ENCODE measurements around the gene ATG4D.

The ATG4D gene

DNA sequence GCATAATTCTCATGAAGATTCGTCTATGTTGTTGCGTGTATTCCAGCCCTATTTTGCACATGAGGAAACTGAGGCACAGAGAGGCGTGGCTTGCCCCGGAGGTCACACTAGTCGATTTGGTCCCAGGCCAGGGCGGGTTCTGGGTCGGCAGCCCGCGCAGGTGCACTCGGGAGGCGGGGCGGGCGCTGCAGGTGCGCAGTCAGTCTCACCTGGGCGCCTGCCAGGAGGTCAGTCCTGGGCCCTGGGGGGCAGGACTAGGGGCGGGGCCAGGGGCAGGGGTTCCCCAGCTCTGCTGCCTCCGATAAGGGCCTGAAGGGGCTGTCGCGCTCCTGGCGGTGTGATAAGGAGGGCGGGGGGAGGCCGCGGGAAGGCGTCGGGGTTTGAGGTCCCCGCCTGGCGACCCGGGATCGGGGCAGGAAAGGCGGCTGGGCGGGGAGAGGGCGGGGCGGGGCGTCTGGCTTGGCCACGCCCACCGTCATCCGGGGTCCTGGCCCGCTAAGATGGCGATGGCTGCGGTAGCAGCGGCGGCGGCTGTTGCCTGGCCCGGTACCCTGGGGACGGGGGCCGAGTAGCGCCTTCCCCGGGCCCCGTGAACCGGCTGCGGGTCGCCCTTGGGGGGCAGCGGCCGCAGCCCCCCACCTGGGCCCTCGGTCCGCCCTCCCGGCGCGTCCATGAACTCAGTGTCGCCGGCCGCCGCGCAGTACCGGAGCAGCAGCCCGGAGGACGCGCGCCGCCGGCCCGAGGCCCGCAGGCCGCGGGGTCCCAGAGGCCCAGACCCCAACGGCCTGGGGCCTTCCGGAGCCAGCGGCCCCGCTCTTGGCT, at the start of gene ATG4D:
Gene ATG4D (plus strand): TSS at position 485 of the 822 bp plus-strand sequence. CDS start 187 bp downstream, at position 672.
- ATAC-seq = peak; percentile 87 to 88

DNA sequence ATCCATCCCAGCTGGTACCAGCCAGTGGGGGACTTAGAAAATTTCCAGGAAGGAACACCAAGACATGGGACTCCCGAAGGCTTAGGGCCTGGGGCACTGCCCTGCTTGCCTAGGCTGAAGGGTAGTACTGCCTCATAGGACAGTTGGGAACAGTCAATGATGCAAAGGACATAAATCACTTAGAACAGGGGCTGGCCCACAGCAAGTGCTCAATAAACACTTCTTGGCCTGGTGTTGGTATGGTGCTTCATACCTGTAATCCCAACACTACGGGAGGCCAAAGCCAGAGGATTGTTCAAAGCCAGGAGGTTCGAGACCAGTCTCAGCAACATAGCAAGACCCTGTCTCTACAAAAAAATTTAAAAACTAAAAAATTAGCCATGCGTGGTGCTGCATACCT, 46.3 kb upstream of the ATG4D start:
- no peak for ATAC-seq

DNA sequence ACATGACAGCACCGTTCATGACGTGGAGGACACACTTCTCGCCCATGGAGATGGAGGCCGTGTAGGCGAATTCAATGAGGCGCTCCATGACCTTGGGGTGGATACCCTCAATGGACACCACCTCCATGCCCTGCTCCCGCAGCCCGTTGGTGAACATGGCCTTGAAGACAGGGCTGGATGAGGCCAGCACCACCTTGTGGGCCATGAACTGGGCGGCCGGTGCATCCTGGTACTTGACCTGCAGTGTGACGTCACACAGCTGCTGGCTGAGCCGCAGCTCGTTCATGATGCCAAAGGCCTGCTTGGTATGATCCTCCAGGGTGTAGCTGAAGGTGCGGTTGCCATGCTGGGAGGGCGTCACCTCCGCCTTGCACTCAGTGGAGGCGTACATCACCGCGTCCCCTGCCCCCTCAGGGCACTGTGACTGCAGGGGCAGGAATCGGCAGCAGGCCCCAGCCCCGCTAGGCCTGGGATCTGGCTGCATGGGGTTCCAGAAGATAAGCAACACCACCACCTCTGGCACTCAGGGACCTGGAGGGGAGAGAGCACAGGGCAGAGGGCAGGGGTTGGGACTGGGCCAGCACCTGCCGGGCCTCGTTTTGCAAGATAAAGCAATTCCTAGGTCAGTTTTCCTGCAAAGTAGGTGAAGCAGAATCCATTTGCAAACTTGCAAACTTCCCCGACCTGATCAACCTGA, 44.0 kb upstream of the ATG4D start:
- no peak for ATAC-seq

DNA sequence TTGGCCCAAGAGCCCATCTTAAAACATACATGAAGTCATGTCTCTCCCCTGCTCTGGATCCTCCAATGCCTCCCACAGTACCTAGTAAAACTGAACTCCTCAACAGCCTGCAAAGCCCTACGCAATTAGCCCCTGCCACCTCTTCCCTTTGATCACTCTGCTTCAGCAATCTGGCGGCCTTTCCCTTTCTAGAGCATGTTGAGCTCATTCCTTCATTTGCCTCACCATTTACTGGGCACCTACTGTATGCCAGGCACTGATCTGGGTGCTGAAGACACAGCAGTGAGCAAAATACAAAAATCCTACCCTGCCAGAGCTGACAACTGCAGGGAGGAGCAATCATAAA, 43.5 kb upstream of the ATG4D start:
- no peak for ATAC-seq

DNA sequence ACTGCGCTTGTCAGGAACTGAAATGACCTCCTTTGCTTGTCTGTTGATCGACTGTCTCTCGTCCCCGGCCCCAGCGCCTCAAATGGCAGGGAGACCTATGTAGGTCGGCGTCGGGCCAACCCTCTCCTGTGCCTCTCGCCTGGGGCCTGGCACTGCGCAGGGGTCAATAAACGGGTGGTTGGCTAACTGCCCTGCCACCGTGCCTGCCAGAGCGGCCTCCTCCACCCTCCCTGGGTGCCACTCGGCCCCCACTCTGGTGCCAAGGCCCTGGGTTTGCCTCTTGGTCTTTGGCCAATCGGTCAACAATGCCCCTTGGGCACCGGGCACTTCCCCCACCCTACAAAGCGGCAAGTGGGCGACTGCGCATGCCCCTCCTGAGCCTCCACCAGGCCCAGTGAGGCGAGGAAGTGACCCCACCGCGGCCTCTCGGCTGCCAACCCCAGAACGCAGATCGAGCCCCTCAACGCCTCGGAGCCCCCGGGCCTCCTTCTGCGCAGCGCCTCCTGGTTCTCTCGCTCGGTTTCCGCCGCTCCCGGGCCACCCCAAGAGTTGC, 41.7 kb upstream of the ATG4D start:
- ATAC-seq = peak; percentile 15 to 19

DNA sequence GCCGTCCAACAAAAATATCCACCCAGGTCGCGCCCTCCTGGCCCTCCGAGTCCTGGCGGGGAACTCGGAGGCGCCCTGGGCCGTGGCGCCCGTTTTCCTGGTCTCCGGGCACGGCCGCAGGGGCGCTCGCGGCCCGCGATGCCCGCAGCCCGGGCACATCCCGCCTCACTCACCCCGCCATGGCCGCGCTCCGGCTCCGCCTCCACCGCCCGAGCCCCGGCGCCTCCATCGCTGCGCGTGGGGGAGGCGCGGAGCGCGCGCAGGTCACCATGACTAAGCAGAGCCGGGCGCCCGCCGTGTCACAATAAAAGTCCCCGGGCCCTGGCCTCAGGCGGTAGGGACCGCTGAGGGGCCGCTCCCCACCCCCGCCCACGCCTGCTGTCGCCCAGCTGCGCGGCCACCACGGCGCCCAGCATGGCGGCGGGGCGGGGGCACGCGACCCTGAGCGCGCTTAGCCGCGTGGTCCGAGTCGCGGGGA, 41.1 kb upstream of the ATG4D start:
- peak; percentile 95 to 96 for ATAC-seq

DNA sequence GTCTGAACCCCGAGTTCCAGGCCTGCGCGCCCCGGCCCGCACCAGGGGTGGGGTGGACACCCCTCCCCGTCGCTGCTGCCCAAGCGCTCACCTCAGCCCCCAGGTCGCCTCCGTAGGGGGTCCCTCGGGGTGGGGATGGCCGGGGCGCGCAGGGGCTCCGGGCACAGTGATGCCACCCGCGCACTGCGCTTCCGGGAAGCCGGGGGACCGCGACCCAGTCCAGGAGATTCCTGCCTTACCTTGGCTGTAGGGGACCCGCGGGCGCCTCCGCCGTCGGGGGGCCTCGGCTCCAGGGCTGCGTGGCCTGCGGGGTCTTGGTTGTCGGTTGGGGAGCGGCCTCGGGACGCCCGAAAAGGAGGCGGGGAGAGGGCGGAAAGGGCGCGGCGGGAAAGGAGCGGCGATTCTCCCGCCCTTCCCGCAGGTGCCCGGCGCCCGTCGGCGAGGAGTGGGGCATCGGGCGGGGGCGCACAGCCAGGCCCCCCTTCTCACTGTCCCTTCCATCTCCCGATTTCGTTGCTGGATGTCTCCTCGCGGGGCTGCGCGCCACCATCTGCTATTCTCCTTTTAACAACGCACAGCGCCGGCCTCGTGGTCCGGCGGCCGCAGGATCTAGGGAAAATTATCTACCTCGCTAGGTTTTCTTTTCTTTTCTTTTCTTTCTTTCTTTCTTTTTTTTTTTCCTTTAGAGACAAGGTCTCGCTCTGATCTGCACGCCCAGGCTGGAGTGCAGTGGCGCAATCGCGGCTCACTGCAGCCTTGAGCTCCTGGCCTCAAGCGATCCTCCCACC, 40.5 kb upstream of the ATG4D start, which contains the start of gene KEAP1:
Gene KEAP1 (minus strand): TSS at position 355 of the 788 bp plus-strand sequence. CDS start 3,323 bp downstream, outside the sequence.
- no peak for ATAC-seq

DNA sequence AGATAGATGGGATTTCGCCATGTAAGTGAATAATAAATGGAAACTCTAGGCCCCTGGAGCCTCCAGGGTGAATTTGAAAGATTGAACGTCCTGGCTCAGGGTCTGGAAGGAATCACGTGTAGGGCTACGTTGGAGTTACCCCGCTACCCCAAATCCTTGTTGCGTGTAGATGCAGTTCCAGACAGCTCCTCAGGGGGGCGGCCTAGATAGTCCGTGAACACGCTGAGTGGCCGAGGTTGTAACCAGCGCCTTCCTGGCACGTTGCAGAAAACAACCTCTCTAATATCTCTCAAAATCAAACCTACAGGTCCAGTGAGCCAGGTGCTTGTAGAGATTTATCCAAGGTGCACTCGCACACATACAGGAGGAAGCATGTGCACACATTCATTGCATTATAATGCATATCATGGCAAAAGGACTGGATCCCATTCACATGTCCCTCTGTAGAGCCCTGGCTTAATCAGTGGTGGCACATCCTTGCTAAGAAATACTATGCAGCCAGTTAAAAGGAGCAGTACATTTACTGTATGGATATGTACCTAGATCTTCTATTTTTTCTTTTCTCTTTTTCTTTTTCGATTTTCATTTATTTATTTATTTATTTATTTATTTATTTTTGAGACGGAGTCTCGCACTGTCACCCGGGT, 38.0 kb upstream of the ATG4D start:
- peak in 1 of 2 donors; percentile 6 for ATAC-seq

DNA sequence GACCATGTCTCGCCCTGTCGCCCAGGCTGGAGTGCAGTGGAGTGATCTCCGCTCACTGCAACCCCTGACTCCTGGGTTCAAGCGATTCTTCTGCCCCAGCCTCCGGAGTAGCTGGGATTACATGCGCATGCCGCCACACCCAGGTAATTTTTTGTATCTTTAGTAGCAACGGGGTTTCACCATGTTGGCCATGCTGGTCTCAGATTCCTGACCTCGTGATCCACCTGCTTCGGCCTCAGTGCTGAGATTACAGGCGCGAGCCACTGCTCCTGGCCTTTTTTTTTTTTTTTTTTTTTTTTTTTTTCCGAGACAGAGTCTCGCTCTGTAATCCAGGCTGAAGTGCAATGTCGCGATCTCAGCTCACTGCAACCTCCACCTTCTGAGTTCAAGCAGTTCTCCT, 35.7 kb upstream of the ATG4D start:
- ATAC-seq = no peak

DNA sequence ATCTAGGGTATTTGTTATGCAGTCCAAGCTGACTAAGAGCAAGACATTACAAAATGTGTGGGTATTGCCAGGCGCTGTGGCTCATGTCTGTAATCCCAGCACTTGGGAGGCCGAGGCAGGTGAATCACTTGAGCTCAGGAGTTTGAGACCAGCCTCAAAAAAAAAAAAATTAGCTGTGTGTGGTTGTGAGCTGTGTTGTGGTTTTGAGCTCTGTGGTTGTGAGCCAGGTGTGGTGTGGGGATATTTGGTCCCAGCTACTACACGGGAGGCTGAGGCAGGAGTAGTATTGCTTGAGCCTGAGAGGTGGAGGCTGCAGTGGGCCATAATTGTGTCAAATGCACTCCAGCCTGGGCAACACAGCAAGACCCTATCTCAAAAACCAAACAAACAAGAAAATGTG, 35.0 kb upstream of the ATG4D start:
- peak; percentile 49 to 52 for ATAC-seq

DNA sequence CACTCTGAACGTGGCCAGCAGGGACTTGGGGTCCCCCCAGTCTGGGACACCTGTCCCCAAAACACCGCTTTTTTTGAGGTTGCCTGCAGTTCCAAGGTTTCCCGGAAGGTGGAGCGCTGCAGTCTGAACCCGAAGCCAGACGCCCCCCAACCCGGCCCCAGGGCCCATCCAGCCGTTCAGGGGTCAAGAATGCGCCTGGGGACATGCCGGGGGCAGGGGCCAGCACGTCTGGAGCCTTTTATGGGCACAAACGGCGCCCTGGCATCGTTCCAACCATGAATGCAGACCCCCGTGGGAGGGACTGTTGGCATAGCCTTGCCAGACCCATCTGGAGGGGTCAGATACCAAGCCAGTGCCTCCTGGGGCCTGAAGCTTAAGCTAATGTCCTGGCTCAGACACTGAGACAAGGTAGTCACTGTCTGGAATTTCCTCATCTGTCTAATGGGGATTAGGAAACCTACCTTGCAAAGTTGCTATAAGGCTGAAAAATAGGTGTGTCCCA, 33.4 kb upstream of the ATG4D start:
- no peak for ATAC-seq

DNA sequence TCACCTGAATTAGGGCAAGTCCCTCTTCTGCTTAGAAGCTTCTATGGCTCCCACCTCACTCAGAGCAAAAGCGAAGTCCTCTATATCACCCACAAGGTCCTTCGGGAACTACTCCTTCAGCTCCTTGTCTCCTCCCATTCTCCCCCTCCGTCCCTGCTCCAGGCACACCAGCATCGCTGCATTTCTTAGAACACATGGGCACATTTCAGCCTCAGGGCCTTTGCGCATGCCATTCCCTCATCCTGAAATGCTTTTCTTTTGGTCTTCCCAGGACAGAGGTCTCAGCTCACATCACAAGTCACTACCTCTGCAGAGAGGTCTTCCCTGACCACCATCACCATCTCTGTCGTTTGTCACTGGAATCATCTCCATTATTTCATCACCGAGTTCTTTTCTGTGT, 30.5 kb upstream of the ATG4D start:
- no peak for ATAC-seq

DNA sequence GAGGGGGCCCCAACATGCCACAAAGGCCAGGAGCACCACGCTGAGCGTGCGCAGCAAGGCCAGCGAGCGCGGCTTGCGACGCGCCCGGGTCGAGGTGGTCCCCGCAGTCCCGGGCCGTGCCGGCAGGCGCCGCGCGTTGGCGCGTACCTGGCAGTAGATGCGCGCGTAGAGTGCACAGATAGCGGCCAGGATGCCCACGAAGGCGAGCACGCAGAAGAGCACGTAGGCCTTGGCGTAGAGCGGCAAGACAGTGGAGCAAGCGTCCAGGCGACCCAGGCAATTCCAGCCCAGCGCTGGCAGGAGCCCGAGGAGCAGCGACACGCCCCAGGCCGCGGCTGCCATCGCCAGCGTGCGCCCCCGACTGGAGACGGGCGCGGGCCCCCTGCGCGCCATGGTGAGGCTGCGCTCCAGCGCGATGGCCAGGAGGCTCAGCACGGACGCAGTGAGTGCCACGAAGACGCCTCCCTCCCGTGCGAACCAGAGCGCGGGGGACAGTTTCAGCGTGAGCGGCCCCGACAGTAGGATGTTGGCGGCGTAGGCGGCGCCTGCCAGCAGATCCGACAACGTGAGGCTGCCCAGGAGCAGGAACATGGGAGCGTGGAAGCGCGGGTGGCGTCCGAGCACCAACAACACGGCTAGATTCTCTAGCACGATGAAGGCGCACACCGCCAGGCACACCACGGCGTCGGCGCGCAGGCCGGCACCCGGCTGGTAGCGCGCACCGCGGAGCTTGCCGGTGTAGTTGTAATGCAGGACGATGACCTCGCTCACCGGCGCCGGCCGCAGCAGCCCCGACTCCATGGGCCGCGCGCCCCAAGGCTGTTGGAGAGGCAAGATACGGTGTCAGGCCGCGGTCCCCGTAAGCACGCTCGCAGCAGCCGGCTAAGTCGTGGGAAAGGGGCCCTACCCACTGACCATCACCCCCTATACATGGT, 29.2 kb upstream of the ATG4D start:
- ATAC-seq = peak; percentile 49 to 60

DNA sequence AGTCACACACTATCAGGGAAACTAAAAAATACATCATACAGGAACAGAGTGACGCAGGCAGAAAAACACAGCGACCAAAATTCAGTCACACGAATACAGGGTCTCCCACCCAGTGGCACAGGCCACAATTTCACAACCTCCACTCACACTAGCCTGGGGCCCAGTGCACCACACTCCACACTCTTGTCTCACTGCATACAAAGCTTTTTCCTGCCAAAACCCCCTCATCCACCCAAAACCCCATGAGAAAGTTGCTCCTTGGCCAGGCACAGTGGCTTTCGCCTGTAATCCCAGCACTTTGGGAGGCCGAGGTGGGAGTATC, 27.7 kb upstream of the ATG4D start:
- no peak for ATAC-seq

DNA sequence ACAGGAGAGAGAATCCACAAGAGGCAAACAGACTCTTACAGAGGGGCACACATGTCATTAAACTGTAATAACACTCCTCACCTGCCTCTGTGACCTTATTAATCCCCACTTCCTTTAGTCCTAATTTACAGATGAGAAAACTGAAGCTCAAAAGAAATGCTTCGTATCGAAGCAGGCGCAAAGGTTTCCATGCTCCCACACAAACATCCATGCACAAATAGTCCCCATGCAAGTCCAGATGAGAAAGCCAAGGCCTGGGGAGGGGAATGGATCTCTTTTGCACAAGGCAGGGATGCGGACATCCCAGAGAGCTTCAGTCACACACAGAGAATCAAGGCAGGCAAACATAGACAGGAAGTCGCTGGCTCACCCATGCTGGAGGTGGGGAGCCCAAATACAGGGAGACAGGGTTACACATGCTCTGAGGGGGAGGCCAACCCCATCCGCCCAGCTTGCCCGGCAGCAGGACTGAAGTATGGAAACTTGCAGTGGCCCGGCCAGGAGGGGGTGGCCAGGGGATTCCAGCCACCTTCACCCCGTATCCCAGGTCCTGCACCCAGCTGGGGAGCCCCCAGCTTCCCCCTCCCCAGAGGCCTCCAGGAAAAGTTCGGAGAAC, 26.9 kb upstream of the ATG4D start:
- no peak for ATAC-seq

DNA sequence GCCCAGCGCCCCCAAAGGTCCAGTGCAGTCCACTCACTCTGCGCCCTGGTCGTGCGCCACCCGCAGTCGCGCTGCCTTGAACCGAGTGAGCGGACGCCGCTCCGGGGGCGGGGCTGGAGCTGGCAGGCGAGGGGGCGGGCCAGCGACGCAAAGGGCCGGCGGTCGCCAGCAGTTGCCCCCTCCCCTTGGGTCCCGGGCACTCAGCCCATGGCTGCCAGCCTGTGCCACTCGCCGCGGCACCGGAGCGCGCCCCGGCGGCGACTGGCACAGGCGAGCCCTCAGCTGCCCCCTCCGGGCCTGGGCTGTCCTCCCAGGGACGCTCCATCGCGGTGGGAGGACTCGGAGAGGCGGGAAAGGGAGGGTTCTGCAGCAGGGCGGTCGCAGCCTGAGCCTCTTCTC, 26.3 kb upstream of the ATG4D start, which contains the start of gene S1PR5:
Gene S1PR5 (minus strand): TSS at position 87 of the 399 bp plus-strand sequence. CDS start 2,436 bp downstream, outside the sequence.
- no peak for ATAC-seq

DNA sequence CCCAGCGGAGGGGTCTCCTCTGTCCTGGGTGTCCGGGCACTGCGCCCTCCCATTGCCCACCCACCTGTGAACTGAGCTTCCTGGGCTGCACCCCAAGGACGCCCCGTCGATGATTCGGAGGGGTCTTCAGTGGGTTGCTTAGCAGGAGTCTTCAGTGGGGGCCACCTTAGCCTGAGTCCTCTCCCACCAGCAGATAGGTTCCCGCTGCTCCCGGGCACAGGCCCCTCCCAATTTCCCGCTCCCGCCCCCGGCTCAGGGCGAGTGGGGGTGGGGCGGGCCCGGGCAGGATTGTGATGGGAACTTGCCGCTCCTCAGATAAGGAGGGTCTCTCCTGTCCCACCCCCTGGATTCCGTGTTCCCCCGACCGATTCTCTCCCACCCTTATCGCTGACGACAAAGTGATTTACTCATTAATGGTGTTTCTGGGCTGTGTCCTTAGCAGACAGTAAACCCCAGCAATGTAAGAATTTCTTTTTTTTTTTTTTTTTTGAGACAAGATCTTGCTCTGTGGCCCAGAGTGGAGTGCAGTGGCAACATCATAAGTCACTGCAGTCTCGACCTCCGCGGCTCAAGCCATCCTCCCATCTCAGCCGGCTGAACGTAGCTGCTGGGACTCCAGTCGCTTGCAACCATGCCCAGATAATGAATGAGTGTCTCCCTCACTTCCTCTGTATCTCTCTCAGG, 25.8 kb upstream of the ATG4D start:
- peak; percentile 33 to 41 for ATAC-seq

DNA sequence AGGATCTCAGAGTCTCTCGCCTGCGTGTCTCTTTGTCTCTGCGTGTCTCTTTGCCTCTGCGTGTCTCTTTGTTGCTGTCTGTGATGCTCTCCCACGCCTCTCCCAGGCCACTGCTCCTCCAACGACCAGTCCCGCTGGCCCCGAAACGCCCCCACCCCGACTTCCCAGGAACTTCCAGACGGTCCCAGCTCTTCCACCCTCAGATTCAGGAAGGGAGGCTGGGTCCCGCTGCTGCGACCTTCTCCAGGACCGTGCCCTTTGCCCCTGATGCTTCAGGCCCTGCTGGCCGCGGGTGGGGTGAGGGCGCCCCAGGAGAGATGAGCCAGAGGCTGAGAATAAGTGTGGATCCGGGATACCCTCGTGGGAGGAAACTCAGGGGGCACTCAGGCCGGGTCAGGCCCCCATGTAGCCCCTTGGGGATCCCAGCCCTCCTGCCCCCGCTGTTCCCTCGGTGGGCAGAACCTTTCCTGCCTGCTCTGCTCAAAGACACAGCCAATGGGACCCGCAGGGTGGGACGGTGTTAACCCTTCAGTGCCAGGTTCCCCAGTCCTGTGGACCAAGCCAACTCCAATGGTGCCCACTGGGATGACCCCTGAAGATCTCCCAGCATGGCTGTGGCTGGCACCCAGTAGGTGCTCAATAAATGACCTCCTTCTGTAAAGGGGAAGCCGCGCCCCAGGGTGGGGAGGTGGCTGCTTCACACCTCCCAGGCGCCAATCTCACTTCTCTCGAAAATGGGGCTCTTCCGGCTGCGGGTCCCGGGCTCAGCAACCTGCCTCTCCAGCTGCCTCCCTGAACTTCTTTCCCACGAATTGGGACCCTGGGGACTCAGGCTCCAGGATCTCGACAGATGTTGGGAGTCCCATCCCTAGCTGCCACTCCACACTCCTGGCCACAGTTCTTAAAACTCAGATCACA, 25.0 kb upstream of the ATG4D start:
- no peak for ATAC-seq

DNA sequence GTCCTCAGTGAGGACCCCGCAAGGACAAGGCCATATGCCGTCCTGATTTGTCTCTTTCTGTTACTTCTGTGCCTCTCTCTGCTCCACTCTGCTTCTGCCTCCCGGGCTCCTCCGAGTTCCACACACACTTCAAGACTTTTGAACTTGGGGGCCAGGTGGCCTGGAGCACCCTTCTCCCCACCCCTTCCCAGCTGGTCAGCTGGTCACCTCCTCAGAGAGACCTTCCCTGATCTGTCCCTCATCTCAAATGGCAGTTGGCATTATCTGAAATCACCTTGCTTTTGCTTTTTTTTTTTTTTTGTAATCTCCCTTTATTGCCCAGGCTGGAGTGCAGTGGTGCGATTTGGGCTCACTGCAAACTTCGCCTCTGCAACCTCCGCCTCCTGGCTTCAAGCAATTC, 24.3 kb upstream of the ATG4D start:
- no peak for ATAC-seq

Measured in activated CD4-positive, CD25-positive, alpha-beta regulatory T cell treated with anti-CD3 and anti-CD28 coated beads, Interleukin-2, amount 50 U/mL, for 24 hours (primary cell).